Epithelial cell of alveolus of lung (primary cell): ENCODE measurements around the gene MT1B. TPM values are rescaled to one million over a fixed set of nuclear protein-coding genes. Genes with fewer than 3 reads are reported as not detected.

Experiments
- total RNA-seq: library from RNA; depleted of rRNA; stranded (reverse); fragments of >200 nt; gene quantifications from 2 replicates; pipeline ENCODE4 v1.2.1, GENCODE V29; 2015

The MT1B gene
- total RNA-seq, result not detected in 2 replicates

GRCh38 chr16:56651586-56651985, at the start of gene MT1B:
TSS of gene MT1B (plus strand) at chr16:56651886. CDS start at chr16:56651954, 68 bp downstream.

GRCh38 chr16:56608043-56608875, 43.4 kb upstream of the MT1B start, which contains the start of gene MT2A:
TSS of gene MT2A (plus strand) at chr16:56608584. CDS start at chr16:56608656, 72 bp downstream.

GRCh38 chr16:56625140-56625942, 26.3 kb upstream of the MT1B start, which contains the start of gene MT1E:
TSS of gene MT1E (plus strand) at chr16:56625781. CDS start at chr16:56625852, 71 bp downstream.

GRCh38 chr16:56632156-56632847, 19.4 kb upstream of the MT1B start, which contains the start of gene MT1M:
TSS of gene MT1M (plus strand) at chr16:56632659. CDS start at chr16:56632732, 73 bp downstream.

GRCh38 chr16:56637814-56638750, 13.6 kb upstream of the MT1B start, which contains the start of gene MT1A:
TSS of gene MT1A (plus strand) at chr16:56638666. CDS start at chr16:56638739, 73 bp downstream.

GRCh38 chr16:56657555-56658326, 6.1 kb downstream of the MT1B start, which contains the start of gene MT1F:
TSS of gene MT1F (plus strand) at chr16:56657959. CDS start at chr16:56658059, 100 bp downstream.

GRCh38 chr16:56667581-56668571, 16.2 kb downstream of the MT1B start, which contains the start of gene MT1G:
TSS of gene MT1G (minus strand) at chr16:56668065. CDS start at chr16:56667993, 72 bp downstream.

GRCh38 chr16:56669005-56669839, 17.5 kb downstream of the MT1B start, which contains the start of gene MT1H:
TSS of gene MT1H (plus strand) at chr16:56669814. CDS start at chr16:56669885, 71 bp downstream.

GRCh38 chr16:56681939-56682702, 30.4 kb downstream of the MT1B start, which contains the start of gene MT1X:
TSS of gene MT1X (plus strand) at chr16:56682470. CDS start at chr16:56682541, 71 bp downstream.

Other genes with a start within 250 kb of the MT1B start
- 121 and 137 TPM in 2 replicates for gene AMFR, start 226.3 kb upstream of the MT1B start, total RNA-seq
- gene NUDT21, start 200.6 kb upstream of the MT1B start, total RNA-seq, result 54.5 and 64.5 TPM in 2 replicates
- gene OGFOD1, start 200.3 kb upstream of the MT1B start, total RNA-seq, result 29.1 and 49.0 TPM in 2 replicates
- 30.1 and 56.3 TPM in 2 replicates for gene BBS2, start 131.9 kb upstream of the MT1B start, total RNA-seq
- not detected in 2 replicates for gene MT4, start 86.8 kb upstream of the MT1B start, total RNA-seq
- gene MT3, start 62.4 kb upstream of the MT1B start, total RNA-seq, result 0.52 TPM in 1 of 2 replicates, not detected in the other
- gene MT2A, start 43.3 kb upstream of the MT1B start, total RNA-seq, result 177 and 1,835 TPM in 2 replicates
- 254 and 593 TPM in 2 replicates for gene MT1E, start 26.1 kb upstream of the MT1B start, total RNA-seq
- gene MT1M, start 19.2 kb upstream of the MT1B start, total RNA-seq, result 10.9 and 12.5 TPM in 2 replicates
- 22.4 and 82.3 TPM in 2 replicates for gene MT1A, start 13.2 kb upstream of the MT1B start, total RNA-seq
- gene MT1F, start 6.1 kb downstream of the MT1B start, total RNA-seq, result 1.3 and 5.2 TPM in 2 replicates
- 18.6 and 78.2 TPM in 2 replicates for gene MT1G, start 16.2 kb downstream of the MT1B start, total RNA-seq
- not detected in 2 replicates for gene MT1H, start 17.9 kb downstream of the MT1B start, total RNA-seq
- gene MT1X, start 30.6 kb downstream of the MT1B start, total RNA-seq, result 183 and 239 TPM in 2 replicates
- gene NUP93, start 78.2 kb downstream of the MT1B start, total RNA-seq, result 40.2 and 73.8 TPM in 2 replicates
- not detected in 2 replicates for gene SLC12A3, start 213.3 kb downstream of the MT1B start, total RNA-seq